Stimulated activated CD8-positive, alpha-beta memory T cell treated with anti-CD3 and anti-CD28 coated beads, Interleukin-12 subunit alpha, Interleukin-12 subunit beta, amount 100 ng/mL, for 4 hours (primary cell): ENCODE measurements around the gene PCAT7.

Experiments
- DNase-seq: peaks from one replicate; pipeline ENCODE4 v3.0.0-alpha.2; 2020; ENCODE audit warnings: low read depth

The PCAT7 gene

GRCh38 chr9:94603259-94604160, 48.6 kb downstream of the PCAT7 start:
- peak; percentile 23 for DNase-seq

- no peak for DNase-seq
Observed at GRCh38 chr9:94606646-94607422, 52.0 kb downstream of the PCAT7 start.

- no peak for DNase-seq
Observed at GRCh38 chr9:94607423-94607691, 52.5 kb downstream of the PCAT7 start.

- no peak for DNase-seq
Observed at GRCh38 chr9:94610181-94610606, 55.3 kb downstream of the PCAT7 start.

- no peak for DNase-seq
Observed at GRCh38 chr9:94611638-94612068, 56.8 kb downstream of the PCAT7 start.

GRCh38 chr9:94612071-94612470, 57.2 kb downstream of the PCAT7 start:
- DNase-seq, result no peak

- no peak for DNase-seq
Observed at GRCh38 chr9:94613003-94613402, 58.1 kb downstream of the PCAT7 start.

GRCh38 chr9:94619026-94619425, 64.1 kb downstream of the PCAT7 start:
- DNase-seq, result no peak
